ENCODE results near the gene CLSTN2. TPM values are rescaled to one million over a fixed set of nuclear protein-coding genes. Genes with fewer than 3 reads are reported as not detected.

Gene CLSTN2
- total RNA-seq, 1 donor from 2014 or later, result not detected

DNA sequence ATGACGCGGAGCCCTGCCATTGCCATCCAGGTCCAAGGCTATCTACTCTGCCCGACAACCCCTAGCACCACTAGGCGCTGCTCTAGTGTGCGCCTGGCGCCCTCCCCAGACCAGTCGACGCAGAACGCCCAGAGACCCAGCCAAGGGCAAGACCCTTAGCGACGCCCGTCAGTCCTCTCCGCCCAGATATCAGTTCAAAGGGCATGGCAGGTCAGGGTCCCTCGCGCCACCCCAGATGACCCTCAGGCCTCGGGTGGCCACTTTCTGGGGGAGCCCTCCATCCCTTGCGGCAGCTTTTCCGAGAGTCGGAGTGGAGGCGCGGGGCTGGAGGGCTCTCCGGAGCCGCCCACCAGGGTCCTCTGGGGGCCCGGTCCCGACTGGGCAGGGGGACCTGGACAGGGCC lies 371 bp upstream of the CLSTN2 start:
- TF ChIP-seq, protein P1, sequence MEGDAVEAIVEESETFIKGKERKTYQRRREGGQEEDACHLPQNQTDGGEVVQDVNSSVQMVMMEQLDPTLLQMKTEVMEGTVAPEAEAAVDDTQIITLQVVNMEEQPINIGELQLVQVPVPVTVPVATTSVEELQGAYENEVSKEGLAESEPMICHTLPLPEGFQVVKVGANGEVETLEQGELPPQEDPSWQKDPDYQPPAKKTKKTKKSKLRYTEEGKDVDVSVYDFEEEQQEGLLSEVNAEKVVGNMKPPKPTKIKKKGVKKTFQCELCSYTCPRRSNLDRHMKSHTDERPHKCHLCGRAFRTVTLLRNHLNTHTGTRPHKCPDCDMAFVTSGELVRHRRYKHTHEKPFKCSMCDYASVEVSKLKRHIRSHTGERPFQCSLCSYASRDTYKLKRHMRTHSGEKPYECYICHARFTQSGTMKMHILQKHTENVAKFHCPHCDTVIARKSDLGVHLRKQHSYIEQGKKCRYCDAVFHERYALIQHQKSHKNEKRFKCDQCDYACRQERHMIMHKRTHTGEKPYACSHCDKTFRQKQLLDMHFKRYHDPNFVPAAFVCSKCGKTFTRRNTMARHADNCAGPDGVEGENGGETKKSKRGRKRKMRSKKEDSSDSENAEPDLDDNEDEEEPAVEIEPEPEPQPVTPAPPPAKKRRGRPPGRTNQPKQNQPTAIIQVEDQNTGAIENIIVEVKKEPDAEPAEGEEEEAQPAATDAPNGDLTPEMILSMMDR (IDR thresholded peaks at IDR 0.05), result no peak
- DNase-seq, result no peak
- no peaks in the 10 kb centered on the region for H3K36me3 Mint-ChIP-seq (ENCODE audit: low read depth)
- no peak overlapping the region for H3K27ac Mint-ChIP-seq
- intact Hi-C loops (cut with micrococcal nuclease), result loop anchor here (10.0 kb wide), 1 partner anchor 1260 kb away; no protein-coding TSS in a partner anchor
- no peak overlapping the region for H3K4me3 Mint-ChIP-seq
- CTCF ChIA-PET, result interaction anchor here (1.1 kb wide), 1 partner anchor 166 kb away, joined by 4 read pairs; no protein-coding TSS in a partner anchor
- POLR2A ChIA-PET, result no interaction called here
- peaks cover 42% of the 10 kb centered on the region for H3K27me3 Mint-ChIP-seq
- H3K9me3 Mint-ChIP-seq, result no peaks in the 10 kb centered on the region
- no peak for ATAC-seq (ENCODE audit: low read depth)
- peaks cover 13% of the 10 kb centered on the region for H3K4me1 Mint-ChIP-seq

DNA sequence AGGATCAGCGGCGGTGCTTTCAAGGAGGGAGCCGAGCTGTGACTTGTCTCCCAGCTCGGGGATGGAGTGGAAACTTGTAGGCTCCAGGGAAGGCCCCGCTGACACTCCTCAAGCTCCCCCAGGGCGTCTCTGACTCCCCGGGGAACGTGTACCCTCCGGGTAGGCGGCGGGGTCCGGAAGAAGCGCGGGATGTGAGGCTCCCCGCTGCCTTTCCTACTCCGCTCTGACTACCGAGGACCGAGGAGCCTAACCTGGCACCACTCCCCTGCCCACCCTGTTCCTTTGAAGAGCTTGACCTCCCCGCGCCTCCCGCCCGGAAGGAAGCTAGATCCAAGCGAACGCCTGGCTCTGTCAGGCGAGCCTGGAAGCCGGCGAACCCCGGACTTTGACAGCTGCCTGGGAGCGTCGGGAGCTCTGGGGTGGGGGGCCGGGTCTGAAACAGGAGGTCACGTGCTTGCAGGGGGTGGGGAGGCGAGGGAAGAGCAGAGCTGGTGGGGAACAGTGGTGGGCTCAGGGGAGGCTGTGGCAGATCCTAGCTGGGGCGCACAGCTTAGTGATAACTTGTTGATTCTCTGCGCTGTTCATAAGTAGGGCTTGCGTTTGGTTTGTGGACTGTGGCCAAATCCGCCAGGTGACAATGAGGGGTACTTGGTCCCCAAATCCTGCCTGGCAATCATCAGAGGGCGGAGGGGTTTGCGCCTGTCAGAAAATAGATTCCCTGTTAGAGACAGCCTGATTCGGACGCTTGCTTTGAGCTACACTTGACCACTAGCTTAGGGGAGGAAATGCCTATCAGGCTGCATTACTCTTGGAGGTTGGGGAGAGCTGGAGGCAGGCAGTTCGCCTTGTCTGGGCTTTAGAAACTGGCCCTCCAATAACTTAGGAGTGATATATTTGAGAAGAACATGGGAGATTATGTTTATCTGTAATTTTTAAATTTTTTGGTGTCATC lies 1.2 kb downstream of the CLSTN2 start:
- CTCF ChIA-PET, result interaction anchor here (0.7 to 1.1 kb wide), 2 partner anchors 165 to 928 kb away, joined by 3 to 4 read pairs; no protein-coding TSS in a partner anchor
- POLR2A ChIA-PET, result no interaction called here

DNA sequence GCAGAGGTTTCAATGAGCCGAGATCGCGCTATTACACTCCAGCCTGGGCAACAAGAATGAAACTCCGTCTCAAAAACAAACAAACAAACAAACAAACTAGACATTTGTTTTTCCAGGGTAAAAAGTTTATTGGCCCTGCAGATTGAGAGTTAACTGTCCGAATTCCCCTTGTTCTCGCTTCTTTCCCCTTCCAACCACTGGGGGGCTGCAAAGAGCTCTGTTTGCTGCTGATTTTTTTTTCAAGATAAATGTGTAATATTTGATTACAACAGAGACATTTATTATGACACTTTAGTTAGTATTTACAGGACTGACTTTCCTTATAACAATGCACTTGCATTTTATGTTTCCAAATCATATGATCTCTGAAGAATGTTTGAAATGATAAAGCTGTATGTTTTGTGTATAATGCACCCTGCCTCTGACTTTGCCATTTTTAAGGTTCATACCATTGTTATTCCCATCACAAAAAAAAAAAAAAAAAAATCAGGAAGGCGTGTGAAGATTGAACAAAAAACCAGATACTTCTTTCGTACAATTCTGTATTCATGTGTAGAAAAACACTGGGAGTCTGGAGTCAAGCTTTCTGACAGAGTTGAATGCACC lies 2.8 kb downstream of the CLSTN2 start:
- H3K4me3 Mint-ChIP-seq, result no peak overlapping the region
- H3K36me3 Mint-ChIP-seq (ENCODE audit: low read depth), result no peaks in the 10 kb centered on the region
- no peaks in the 10 kb centered on the region for H3K9me3 Mint-ChIP-seq
- ATAC-seq (ENCODE audit: low read depth) (no peak), DNase-seq (no peak)
- TF ChIP-seq, protein P1 (IDR thresholded peaks at IDR 0.05), result no peak
- H3K27ac Mint-ChIP-seq, result no peak overlapping the region
- peaks cover 13% of the 10 kb centered on the region for H3K4me1 Mint-ChIP-seq
- CTCF ChIA-PET, result interaction anchor here (0.6 to 1.3 kb wide), 3 partner anchors 368 to 1102 kb away, joined by 4 to 5 read pairs (median 4); no protein-coding TSS in a partner anchor
- intact Hi-C loops (cut with micrococcal nuclease), result loop anchor here (1.0 to 10.0 kb wide), 2 partner anchors 926 to 1257 kb away; no protein-coding TSS in a partner anchor
- POLR2A ChIA-PET, result no interaction called here
- H3K27me3 Mint-ChIP-seq, result peaks cover 38% of the 10 kb centered on the region

More for the DNA sequence above, 1.2 kb downstream of the CLSTN2 start:
- DNase-seq (no peak), ATAC-seq (ENCODE audit: low read depth) (no peak)
- Mint-ChIP-seq H3K9me3 (no peaks in the 10 kb centered on the region), H3K27me3 (peaks cover 42% of the 10 kb centered on the region), H3K36me3 (ENCODE audit: low read depth) (no peaks in the 10 kb centered on the region), H3K4me1 (peaks cover 13% of the 10 kb centered on the region), H3K4me3 (peak overlapping the region; percentile 16), H3K27ac (no peak overlapping the region)
- intact Hi-C loops (cut with micrococcal nuclease), result loop anchor here (10.0 kb wide), 1 partner anchor 1259 kb away; no protein-coding TSS in a partner anchor
- TF ChIP-seq, protein P1 (IDR thresholded peaks at IDR 0.05), result no peak

GRCh38 chr3:139939681-139940190 lies 4.8 kb downstream of the CLSTN2 start:
- ATAC-seq (ENCODE audit: low read depth) (no peak), DNase-seq (no peak)
- ChIA-PET CTCF (no interaction called here), POLR2A (no interaction called here)
- Mint-ChIP-seq H3K4me3 (no peak overlapping the region), H3K4me1 (peaks cover 10% of the 10 kb centered on the region), H3K36me3 (ENCODE audit: low read depth) (no peaks in the 10 kb centered on the region), H3K27ac (no peak overlapping the region), H3K9me3 (no peaks in the 10 kb centered on the region), H3K27me3 (peaks cover 23% of the 10 kb centered on the region)
- intact Hi-C loops (cut with micrococcal nuclease), result loop anchor here (10.0 kb wide), 1 partner anchor 1255 kb away; no protein-coding TSS in a partner anchor
- TF ChIP-seq, protein P1 (IDR thresholded peaks at IDR 0.05), result no peak

All from activated B cell treated with CpG ODN at 0.5 μM for 24 hours (primary cell).